HCT116 (cell line): ENCODE results near the gene FTMT.

Source experiments
- CEBPB ChIP-seq: IDR thresholded peaks from 2 replicates; pipeline ENCODE4 v1.6.1; 2012; ENCODE audit warnings: low read depth
- EGR1 ChIP-seq: IDR thresholded peaks from 2 replicates; pipeline ENCODE4 v1.6.1; 2012; ENCODE audit warnings: low read depth
- POLR2A ChIP-seq: IDR thresholded peaks from 2 replicates; pipeline ENCODE4 v1.7.0; 2011; ENCODE audit warnings: borderline replicate concordance; ENCODE audit not compliant: insufficient read depth, insufficient read length; ENCODE audit errors: extremely low read depth
- SIN3A ChIP-seq: IDR thresholded peaks from 2 replicates; pipeline ENCODE4 v1.6.1; 2012; ENCODE audit warnings: low read depth
- SRF ChIP-seq: IDR thresholded peaks from 2 replicates; pipeline ENCODE4 v1.6.1; 2012; ENCODE audit warnings: low read depth
- TCF7L2 ChIP-seq: IDR thresholded peaks from 2 replicates; pipeline ENCODE4 v1.7.0; 2011; ENCODE audit warnings: borderline replicate concordance, inconsistent platforms; ENCODE audit not compliant: insufficient read depth, insufficient read length; ENCODE audit errors: extremely low read depth

DNA sequence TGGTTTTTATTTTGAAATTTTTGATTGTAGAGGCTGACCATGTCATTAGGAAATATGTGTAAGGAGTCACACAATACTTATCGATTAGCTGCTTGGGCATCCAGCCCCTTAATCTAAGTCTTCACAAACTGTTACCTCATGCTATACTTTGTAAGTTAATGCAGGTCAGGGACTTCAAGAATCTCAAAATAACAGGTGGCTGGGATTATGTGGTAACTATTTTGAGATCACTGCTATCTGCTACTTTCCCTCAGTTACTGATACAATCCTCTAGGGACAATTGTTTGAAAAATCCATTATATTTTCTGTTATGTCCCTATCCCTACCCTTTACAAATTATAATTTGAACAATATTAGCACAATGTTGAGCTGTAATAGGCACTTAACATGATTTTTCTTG lies 21.7 kb downstream of the FTMT start:
- TF ChIP-seq SRF (no peak), TCF7L2 (no peak), POLR2A (no peak), CEBPB (no peak), EGR1 (no peak), SIN3A (no peak)
